GM18502 (cell line): ENCODE measurements around the gene CACNG6.
"Not testable (repeated sequence)": the region's sequence is repeated elsewhere in the genome, so short reads cannot be mapped to it uniquely, and the experiment has no call there.

Experiments used
- ATAC-seq: cut with Tn5 transposase; IDR thresholded peaks from one replicate; pipeline ENCODE4 v1.9.1; 2021; ENCODE audit warnings: mild to moderate bottlenecking; ENCODE audit not compliant: unreplicated experiment, poor library complexity

Gene CACNG6

GRCh38 chr19:54035215-54036178 is 44.1 kb downstream of the CACNG6 start:
- ATAC-seq = no peak

GRCh38 chr19:54036542-54036941 is 45.1 kb downstream of the CACNG6 start:
- not testable (repeated sequence) for ATAC-seq

- ATAC-seq = no peak
These were observed 48.6 kb downstream of the CACNG6 start for GRCh38 chr19:54040003-54040402.

- no peak for ATAC-seq
These were observed 50.7 kb downstream of the CACNG6 start for GRCh38 chr19:54041969-54042606.

GRCh38 chr19:54042989-54043388 is 51.6 kb downstream of the CACNG6 start:
- no peak for ATAC-seq

GRCh38 chr19:54045771-54046170 is 54.3 kb downstream of the CACNG6 start:
- no peak for ATAC-seq

GRCh38 chr19:54047616-54048015 is 56.2 kb downstream of the CACNG6 start:
- ATAC-seq = no peak
